Mesenchymal stem cell (in vitro differentiated cells and primary cell): ENCODE results near the gene SETD1B.
"Not testable (repeated sequence)": the region's sequence is repeated elsewhere in the genome, so short reads cannot be mapped to it uniquely, and the experiment has no call there.

ENCODE experiments used
- DNase-seq: peaks from one replicate; pipeline ENCODE4 v3.0.0-alpha.2; 2013
- H2AFZ ChIP-seq: one replicate; pipeline ENCODE4 v1.6.1; 2013; ENCODE audit warnings: low read depth, mild to moderate bottlenecking, control low read depth, inconsistent platforms, low read length, moderate library complexity
- H2AK5ac ChIP-seq: 2 replicates; pipeline ENCODE4 v1.6.1; 2013; ENCODE audit warnings: low read length, moderate library complexity, mild to moderate bottlenecking, inconsistent platforms; ENCODE audit not compliant: severe bottlenecking
- H2BK120ac ChIP-seq: one replicate; pipeline ENCODE4 v1.6.1; 2013; ENCODE audit warnings: low read depth, mild to moderate bottlenecking, inconsistent platforms, low read length, moderate library complexity
- H2BK12ac ChIP-seq, 2 experiments: one replicate each; pipeline ENCODE4 v1.6.1; 2013; ENCODE audit warnings: inconsistent platforms in 2 of 2, low read length in 2 of 2, mild to moderate bottlenecking in 2 of 2, moderate library complexity in 2 of 2, control low read depth in 1 of 2
- H2BK15ac ChIP-seq: one replicate; pipeline ENCODE4 v1.6.1; 2013; ENCODE audit warnings: mild to moderate bottlenecking, low read depth, inconsistent platforms; ENCODE audit not compliant: poor library complexity, severe bottlenecking
- H2BK5ac ChIP-seq: 2 replicates; pipeline ENCODE4 v1.6.1; 2013; ENCODE audit warnings: low read depth, mild to moderate bottlenecking, low read length, control low read depth, inconsistent platforms; ENCODE audit not compliant: poor library complexity, severe bottlenecking
- H3K14ac ChIP-seq, 2 experiments: one replicate each; pipeline ENCODE4 v1.6.1; 2013; ENCODE audit warnings: inconsistent platforms in 2 of 2, low read length in 2 of 2, control low read depth in 1 of 2, mild to moderate bottlenecking in 1 of 2, moderate library complexity in 1 of 2
- H3K18ac ChIP-seq, 2 experiments: one replicate each; pipeline ENCODE4 v1.6.1; 2013; ENCODE audit warnings: inconsistent platforms in 2 of 2, low read length in 2 of 2, control low read depth in 1 of 2, low read depth in 1 of 2, mild to moderate bottlenecking in 1 of 2
- H3K23ac ChIP-seq, 2 experiments: one replicate each; pipeline ENCODE4 v1.6.1; 2013; ENCODE audit warnings: inconsistent platforms in 2 of 2, low read length in 2 of 2, mild to moderate bottlenecking in 2 of 2, moderate library complexity in 2 of 2, control low read depth in 1 of 2
- H3K27ac ChIP-seq: 2 replicates; pipeline ENCODE4 v1.5.1; 2013; ENCODE audit warnings: mild to moderate bottlenecking, moderate library complexity, low read length, control low read depth, inconsistent platforms; ENCODE audit not compliant: poor library complexity, severe bottlenecking
- H3K27me3 ChIP-seq, 2 experiments: 2 replicates each; pipeline versions ENCODE4 v1.6.1 to v1.7.0; 2013; ENCODE audit warnings: low read length in 2 of 2, mild to moderate bottlenecking in 2 of 2, moderate library complexity in 2 of 2, control low read depth in 1 of 2, inconsistent platforms in 1 of 2; ENCODE audit not compliant: control insufficient read depth in 1 of 2, insufficient read depth in 1 of 2
- H3K36me3 ChIP-seq, 2 experiments: 2 replicates each; pipeline versions ENCODE4 v1.6.1 to v1.7.0; 2013; ENCODE audit warnings: low read length in 2 of 2, control low read depth in 1 of 2, inconsistent platforms in 1 of 2, low read depth in 1 of 2, mild to moderate bottlenecking in 1 of 2; ENCODE audit not compliant: insufficient read depth in 2 of 2, control insufficient read depth in 1 of 2
- H3K4ac ChIP-seq, 2 experiments: one replicate each; pipeline ENCODE4 v1.6.1; 2013; ENCODE audit warnings: inconsistent platforms in 2 of 2, low read length in 2 of 2, mild to moderate bottlenecking in 2 of 2, moderate library complexity in 2 of 2, control low read depth in 1 of 2, low read depth in 1 of 2
- H3K4me1 ChIP-seq: 2 replicates; pipeline ENCODE4 v1.6.1; 2013; ENCODE audit warnings: low read depth, low read length, control low read depth; ENCODE audit not compliant: control insufficient read depth, insufficient read depth
- H3K4me2 ChIP-seq: 2 replicates; pipeline ENCODE4 v1.6.1; 2013; ENCODE audit warnings: low read length, mild to moderate bottlenecking, inconsistent platforms; ENCODE audit not compliant: poor library complexity, severe bottlenecking
- H3K4me3 ChIP-seq, 2 experiments: 2 replicates each; pipeline versions ENCODE4 v1.5.1 to v1.7.0; 2013; ENCODE audit warnings: low read length in 2 of 2, mild to moderate bottlenecking in 2 of 2, control low read depth in 1 of 2, low read depth in 1 of 2; ENCODE audit not compliant: insufficient read depth in 1 of 2
- H3K79me1 ChIP-seq: replicated peaks from 2 replicates; pipeline ENCODE4 v1.6.1; 2013; ENCODE audit warnings: mild to moderate bottlenecking, control low read depth, low read length, inconsistent platforms; ENCODE audit not compliant: poor library complexity, severe bottlenecking
- H3K9ac ChIP-seq: 2 replicates; pipeline ENCODE4 v1.7.0; 2013; ENCODE audit warnings: mild to moderate bottlenecking, low read length, moderate library complexity
- H3K9me3 ChIP-seq: 2 replicates; pipeline ENCODE4 v1.7.0; 2013; ENCODE audit warnings: mild to moderate bottlenecking, low read length; ENCODE audit not compliant: control insufficient read depth
- H4K8ac ChIP-seq: one replicate; pipeline ENCODE4 v1.6.1; 2013; ENCODE audit warnings: inconsistent platforms, mild to moderate bottlenecking, low read length, moderate library complexity
- H4K91ac ChIP-seq: one replicate; pipeline ENCODE4 v1.6.1; 2013; ENCODE audit warnings: mild to moderate bottlenecking, low read length, inconsistent platforms
- WGBS: methylation state at CpG from one replicate; pipeline ENCODE4 v1.1.7; 2013; ENCODE audit warnings: mixed read lengths; 5-methylcytosine and 5-hydroxymethylcytosine counted together

The SETD1B gene

DNA sequence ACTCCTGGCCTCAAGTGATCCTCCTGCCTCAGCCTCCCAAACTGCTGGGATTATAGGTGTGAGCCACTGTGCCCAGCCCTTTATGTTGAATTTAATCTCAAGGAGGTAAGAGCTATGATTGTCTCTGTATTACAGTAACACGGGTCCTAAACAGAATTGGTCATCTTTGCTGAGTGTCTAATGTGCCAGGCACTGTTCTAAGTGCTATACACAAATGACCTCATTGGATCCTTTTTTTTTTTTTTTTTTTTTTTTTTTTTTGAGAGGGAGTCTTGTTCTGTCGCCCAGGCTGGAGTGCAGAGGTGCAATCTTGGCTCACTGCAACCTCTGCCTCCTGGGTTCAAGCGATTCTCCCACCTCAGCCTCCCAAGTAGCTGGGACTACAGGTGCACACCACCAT is 48.6 kb downstream of the SETD1B start:
- not testable (repeated sequence) for H2AK5ac ChIP-seq, H4K91ac ChIP-seq, H2AFZ ChIP-seq, H2BK12ac ChIP-seq, H2BK120ac ChIP-seq, H3K9ac ChIP-seq, H4K8ac ChIP-seq, H3K36me3 ChIP-seq, H3K27ac ChIP-seq, H3K18ac ChIP-seq, H3K4me2 ChIP-seq, H3K14ac ChIP-seq, H3K79me1 ChIP-seq, H3K27me3 ChIP-seq, H2BK15ac ChIP-seq, DNase-seq, H3K23ac ChIP-seq, H3K4ac ChIP-seq, H3K9me3 ChIP-seq, H2BK5ac ChIP-seq, H3K4me3 ChIP-seq, H3K4me1 ChIP-seq
- WGBS = no CpG with 5 or more reads among the region's 3 CpGs

DNA sequence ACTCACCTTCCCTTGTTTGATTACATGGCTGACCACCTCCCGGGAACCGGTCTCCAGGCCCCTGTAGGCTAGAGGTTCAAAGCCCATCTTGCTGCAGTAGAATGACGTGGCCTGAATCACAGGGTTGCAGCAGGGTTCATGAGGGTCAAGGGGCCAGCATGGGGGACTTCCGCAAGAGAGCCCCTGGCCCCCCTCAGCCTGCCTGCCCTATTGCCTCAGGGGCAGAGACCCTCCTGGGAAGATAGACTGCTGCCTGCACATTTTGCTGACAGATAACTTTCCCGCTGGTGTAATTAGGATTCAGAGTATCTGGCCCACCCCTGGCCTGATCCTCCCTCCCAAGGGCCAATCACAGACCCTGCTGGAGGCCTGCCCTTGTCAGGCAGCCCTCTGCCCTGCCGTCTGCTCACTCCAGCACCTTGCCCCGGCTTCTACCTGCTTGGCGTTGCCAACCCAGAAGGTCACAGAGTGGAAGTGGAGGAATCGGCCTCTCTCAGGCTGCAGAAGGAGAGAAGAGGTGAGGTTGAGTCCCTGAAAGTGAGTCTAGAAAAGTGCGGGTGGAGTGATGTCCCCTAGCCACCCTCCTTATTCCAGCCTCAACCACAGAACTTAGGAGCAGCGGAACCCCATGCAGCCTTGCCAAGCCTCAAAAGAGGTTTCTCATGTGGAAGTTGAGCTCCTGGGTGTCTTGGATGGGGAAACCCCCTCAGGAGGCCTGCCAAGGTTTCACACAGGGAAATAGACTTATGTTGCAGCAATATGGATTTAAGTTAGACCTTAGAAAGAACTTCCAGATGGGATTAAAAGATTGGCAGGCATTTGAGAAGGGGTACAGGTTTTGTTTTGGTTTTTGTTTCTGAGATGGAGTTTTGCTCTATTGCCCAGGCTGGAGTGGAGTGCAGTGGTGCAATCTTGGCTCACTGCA is 53.8 kb downstream of the SETD1B start:
- Histone ChIP-seq H2BK15ac (peak overlapping the region; percentile 57), H3K14ac (peak overlapping the region in 1 of 2 experiments; percentile 56), H2BK5ac (no peak overlapping the region), H3K27me3 (peaks cover 0 to 6% of the 10 kb centered on the region in 2 experiments), H3K4me3 (no peak overlapping the region), H4K91ac (no peak overlapping the region), H2BK12ac (peak overlapping the region in 1 of 2 experiments; percentile 88), H3K9ac (no peak overlapping the region), H3K27ac (no peak overlapping the region), H4K8ac (peak overlapping the region; percentile 66), H3K4me2 (no peak overlapping the region), H2AK5ac (no peak overlapping the region), H3K79me1 (no peaks in the 10 kb centered on the region), H3K9me3 (no peaks in the 10 kb centered on the region), H3K36me3 (no peaks in the 10 kb centered on the region), H3K18ac (peak overlapping the region; percentile 11 to 56), H2BK120ac (no peak overlapping the region), H2AFZ (no peak overlapping the region), H3K23ac (peak overlapping the region in 1 of 2 experiments; percentile 60), H3K4me1 (peaks cover 23% of the 10 kb centered on the region), H3K4ac (no peak overlapping the region)
- peak; percentile 34 for DNase-seq
- 43% methylated on average over 9 of the region's 11 CpGs for WGBS

DNA sequence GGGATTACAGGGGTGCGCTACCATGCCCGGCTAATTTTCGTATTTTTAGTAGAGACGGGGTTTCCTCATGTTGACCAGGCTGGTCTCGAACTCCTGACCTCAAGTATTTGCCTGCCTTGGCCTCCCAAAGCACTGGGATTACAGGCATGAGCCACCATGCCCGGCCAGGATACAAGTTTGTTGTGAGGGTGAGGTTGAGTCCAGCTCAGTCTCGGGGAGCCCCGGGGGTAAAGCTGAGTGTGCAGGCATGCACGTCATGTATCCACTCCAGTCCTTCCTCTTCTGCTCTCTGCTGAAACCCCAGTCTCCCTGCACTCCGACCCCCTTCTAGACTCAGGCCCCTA is 54.5 kb downstream of the SETD1B start:
- Histone ChIP-seq H2BK5ac (no peak overlapping the region), H3K4me3 (no peak overlapping the region), H3K27ac (no peak overlapping the region), H2BK120ac (no peak overlapping the region), H3K9ac (peak overlapping the region; percentile 77), H2AFZ (no peak overlapping the region), H3K4me2 (no peak overlapping the region), H4K8ac (peak overlapping the region; percentile 92), H3K9me3 (no peaks in the 10 kb centered on the region), H3K4me1 (peaks cover 23% of the 10 kb centered on the region), H3K23ac (no peak overlapping the region), H3K79me1 (no peaks in the 10 kb centered on the region), H3K18ac (peak overlapping the region; percentile 41 to 88), H3K27me3 (peaks cover 0 to 6% of the 10 kb centered on the region in 2 experiments), H2BK15ac (peak overlapping the region; percentile 73), H3K4ac (peak overlapping the region; percentile 1 to 93), H4K91ac (peak overlapping the region; percentile 93), H2AK5ac (peak overlapping the region; percentile 12), H3K14ac (peak overlapping the region in 1 of 2 experiments; percentile 76), H2BK12ac (peak overlapping the region in 1 of 2 experiments; percentile 76), H3K36me3 (no peaks in the 10 kb centered on the region)
- DNase-seq = no peak
- 97% methylated on average over 9 of the region's 10 CpGs for WGBS
